ENCODE data around the gene GMPR2.

Gene GMPR2

GRCh38 chr14:24255438-24255837, 22.7 kb downstream of the GMPR2 start:
- Histone ChIP-seq H3K4me1 (ENCODE audit: low read depth, poor library complexity, severe bottlenecking) (no peaks in the 10 kb centered on the region), H3K4me2 (no peak overlapping the region), H3K9ac (no peak overlapping the region), H3K79me2 (ENCODE audit: insufficient read depth, low read depth) (no peaks in the 10 kb centered on the region), H3K4me3 (IDR thresholded peaks at IDR 0.05; ENCODE audit: insufficient read depth, low read depth, low read length) (no peak overlapping the region), H3K27ac (no peak overlapping the region), H4K20me1 (ENCODE audit: insufficient read depth) (no peaks in the 10 kb centered on the region), H3K27me3 (ENCODE audit: insufficient read depth, low read depth) (no peaks in the 10 kb centered on the region), H2AFZ (ENCODE audit: low read depth) (no peak overlapping the region), H3K36me3 (ENCODE audit: insufficient read depth) (no peaks in the 10 kb centered on the region)
- TF ChIP-seq CTCF (conservative IDR thresholded peaks at IDR 0.05; ENCODE audit: low read depth, low read length), result no peak

DNA sequence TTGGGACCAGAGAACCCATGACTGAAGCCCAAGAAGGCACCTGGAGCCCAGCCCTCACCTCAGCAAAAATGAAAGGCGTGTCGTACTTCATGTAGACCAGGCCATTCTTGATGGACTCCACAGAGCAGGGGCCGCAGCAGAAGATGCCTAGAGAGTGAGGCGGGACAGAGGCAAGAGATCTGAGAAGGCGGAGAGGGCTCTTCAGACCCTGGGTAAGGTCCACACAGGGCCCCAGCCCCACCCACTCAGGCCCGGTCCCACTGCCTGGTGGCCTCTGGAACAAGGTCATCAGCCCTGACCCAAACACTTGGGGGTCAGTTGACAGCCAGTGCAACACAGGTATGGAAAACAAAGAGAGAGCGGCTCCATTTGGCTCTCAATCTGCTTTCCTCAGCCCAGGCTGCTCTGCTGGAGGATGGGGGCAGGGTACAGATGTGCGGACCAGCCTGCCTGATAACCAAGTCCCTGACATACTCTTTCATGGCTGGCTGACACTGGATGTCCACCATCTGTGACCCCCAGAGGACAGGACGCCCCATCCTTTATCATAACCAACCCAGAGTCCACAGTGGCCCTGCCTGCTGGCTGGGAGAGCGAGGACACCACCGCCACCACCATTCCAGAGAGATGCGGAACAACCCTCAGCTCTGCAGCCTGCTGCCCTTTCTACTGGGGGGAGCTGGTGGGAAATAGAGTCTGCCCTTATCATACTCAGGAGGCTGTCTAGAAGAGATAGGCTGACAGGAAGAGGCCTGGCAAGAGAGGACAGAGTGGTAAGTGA, 23.4 kb downstream of the GMPR2 start:
- TF ChIP-seq CTCF (conservative IDR thresholded peaks at IDR 0.05; ENCODE audit: low read depth, low read length), result no peak
- Histone ChIP-seq H3K4me3 (IDR thresholded peaks at IDR 0.05; ENCODE audit: insufficient read depth, low read depth, low read length) (no peak overlapping the region), H2AFZ (ENCODE audit: low read depth) (no peak overlapping the region), H4K20me1 (ENCODE audit: insufficient read depth) (no peaks in the 10 kb centered on the region), H3K27ac (no peak overlapping the region), H3K27me3 (ENCODE audit: insufficient read depth, low read depth) (no peaks in the 10 kb centered on the region), H3K4me2 (no peak overlapping the region), H3K9ac (no peak overlapping the region), H3K4me1 (ENCODE audit: low read depth, poor library complexity, severe bottlenecking) (no peaks in the 10 kb centered on the region), H3K79me2 (ENCODE audit: insufficient read depth, low read depth) (no peaks in the 10 kb centered on the region), H3K36me3 (ENCODE audit: insufficient read depth) (no peaks in the 10 kb centered on the region)

DNA sequence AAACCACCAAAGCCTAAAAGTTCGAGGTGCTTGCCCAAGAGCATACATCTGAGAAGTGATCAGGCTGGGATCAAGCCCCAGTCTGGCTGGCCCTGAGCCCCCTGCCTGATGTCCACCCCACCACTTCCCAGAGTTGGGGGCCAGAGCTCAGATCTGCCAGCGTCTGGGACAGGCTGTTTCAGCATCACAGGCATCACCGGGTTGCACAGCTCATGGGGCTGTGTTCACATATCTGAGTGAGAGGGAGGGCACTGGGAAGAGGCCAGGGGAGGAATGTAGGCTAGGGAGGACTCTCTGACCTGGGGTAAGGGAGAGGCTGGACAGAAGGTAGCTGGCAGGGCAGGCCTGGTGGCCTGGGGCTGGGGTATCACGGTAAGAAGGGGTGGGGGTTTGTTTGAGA, 24.2 kb downstream of the GMPR2 start:
- Histone ChIP-seq H3K27ac (no peak overlapping the region), H3K4me2 (no peak overlapping the region), H3K79me2 (ENCODE audit: insufficient read depth, low read depth) (no peaks in the 10 kb centered on the region), H3K36me3 (ENCODE audit: insufficient read depth) (no peaks in the 10 kb centered on the region), H3K27me3 (ENCODE audit: insufficient read depth, low read depth) (no peaks in the 10 kb centered on the region), H3K4me3 (IDR thresholded peaks at IDR 0.05; ENCODE audit: insufficient read depth, low read depth, low read length) (no peak overlapping the region), H3K4me1 (ENCODE audit: low read depth, poor library complexity, severe bottlenecking) (no peaks in the 10 kb centered on the region), H4K20me1 (ENCODE audit: insufficient read depth) (no peaks in the 10 kb centered on the region), H3K9ac (no peak overlapping the region), H2AFZ (ENCODE audit: low read depth) (no peak overlapping the region)
- no peak for TF ChIP-seq CTCF (conservative IDR thresholded peaks at IDR 0.05; ENCODE audit: low read depth, low read length)

DNA sequence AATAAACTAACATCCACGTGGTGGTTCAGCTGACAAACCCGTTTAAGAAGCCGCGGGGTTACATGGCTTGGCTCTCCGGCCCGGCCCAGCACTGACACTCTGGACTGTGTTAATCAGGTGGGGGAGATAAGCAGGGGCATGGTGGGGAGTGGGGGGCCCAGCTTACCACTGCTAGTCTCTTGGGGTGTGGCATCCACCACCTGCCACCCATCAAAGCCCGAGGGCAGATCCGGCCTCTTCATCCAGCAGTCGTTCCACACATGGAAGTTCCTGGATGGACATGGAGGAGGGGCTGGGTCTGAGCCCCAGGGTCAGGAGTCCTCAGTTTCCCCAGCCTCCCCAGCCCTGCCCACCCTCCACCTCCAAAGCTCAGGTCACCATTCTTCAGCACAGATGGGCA, 25.4 kb downstream of the GMPR2 start:
- H3K27me3 ChIP-seq (ENCODE audit: insufficient read depth, low read depth), result no peaks in the 10 kb centered on the region
- H3K79me2 ChIP-seq (ENCODE audit: insufficient read depth, low read depth), result no peaks in the 10 kb centered on the region
- no peak overlapping the region for H2AFZ ChIP-seq (ENCODE audit: low read depth)
- H4K20me1 ChIP-seq (ENCODE audit: insufficient read depth), result no peaks in the 10 kb centered on the region
- H3K9ac ChIP-seq, result no peak overlapping the region
- no peaks in the 10 kb centered on the region for H3K4me1 ChIP-seq (ENCODE audit: low read depth, poor library complexity, severe bottlenecking)
- H3K36me3 ChIP-seq (ENCODE audit: insufficient read depth), result no peaks in the 10 kb centered on the region
- TF ChIP-seq CTCF (conservative IDR thresholded peaks at IDR 0.05; ENCODE audit: low read depth, low read length), result no peak
- H3K4me3 ChIP-seq (IDR thresholded peaks at IDR 0.05; ENCODE audit: insufficient read depth, low read depth, low read length), result no peak overlapping the region
- no peak overlapping the region for H3K4me2 ChIP-seq
- H3K27ac ChIP-seq, result no peak overlapping the region

Data from KMS-11 (cell line).